ENCODE measurements around the gene BRINP1.

The BRINP1 gene

DNA sequence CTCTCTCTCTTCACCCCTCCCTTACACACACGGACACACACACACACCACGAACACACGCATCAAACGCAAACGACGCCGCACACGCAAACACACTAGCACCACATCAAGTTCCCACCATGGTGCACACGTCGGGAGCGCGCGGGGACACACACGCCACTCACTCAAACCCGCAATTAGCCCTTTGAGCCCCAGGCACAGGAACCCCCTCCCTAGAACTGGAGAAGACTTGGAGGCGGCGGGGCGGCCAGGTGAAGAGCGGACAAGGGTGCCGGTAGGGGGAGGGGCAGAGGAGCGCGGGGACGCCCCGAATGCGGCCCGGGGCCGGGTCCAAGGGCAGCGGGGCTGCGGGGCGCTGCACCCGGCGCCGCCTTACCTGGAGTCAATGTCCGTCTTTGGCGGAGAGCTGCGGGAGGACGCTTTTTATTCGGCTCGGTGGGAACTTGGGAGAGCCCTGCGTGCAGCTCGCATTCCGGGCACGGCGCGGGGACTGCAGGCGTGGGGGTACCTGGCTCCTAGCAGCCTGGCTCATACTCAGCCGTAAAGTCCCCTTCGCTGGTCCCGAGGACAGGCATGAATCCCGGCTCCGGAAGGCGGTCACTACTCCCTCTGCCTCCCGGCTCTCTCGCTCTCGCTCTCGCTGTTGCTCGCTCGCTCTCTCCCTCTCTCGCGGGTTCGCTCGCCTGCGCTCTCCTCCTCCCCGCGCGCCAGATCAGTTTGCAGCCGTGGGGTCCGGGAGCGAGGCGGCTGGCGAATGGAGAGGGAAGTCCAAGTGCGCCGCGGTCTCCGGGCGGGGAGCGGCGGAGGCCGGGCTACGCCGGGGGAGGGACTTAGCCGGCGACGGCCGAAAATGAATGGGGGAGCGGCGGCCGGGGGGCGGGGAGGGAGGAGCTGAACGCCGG is at the start of gene BRINP1:
TSS of gene BRINP1 (minus strand) at position 755 of the 901 bp plus-strand sequence. CDS start 56,080 bp downstream, outside the sequence.
- peak within 1 kb of the TSS; percentile 72 for H3K4me3 ChIP-seq (ENCODE audit: low read length)
- DNase-seq (ENCODE audit: low read depth) = no peak
- TF ChIP-seq CTCF (conservative IDR thresholded peaks at IDR 0.05; ENCODE audit: low read depth, low read length) = no peak

- no peak overlapping the region for H3K4me3 ChIP-seq (ENCODE audit: low read length)
- TF ChIP-seq CTCF (conservative IDR thresholded peaks at IDR 0.05; ENCODE audit: low read depth, low read length) = no peak
- no peak for DNase-seq (ENCODE audit: low read depth)
Measured at GRCh38 chr9:119418721-119419120, 49.5 kb upstream of the BRINP1 start.

GRCh38 chr9:119416793-119417192 is 47.6 kb upstream of the BRINP1 start:
- TF ChIP-seq CTCF (conservative IDR thresholded peaks at IDR 0.05; ENCODE audit: low read depth, low read length) = no peak
- DNase-seq (ENCODE audit: low read depth) = no peak
- H3K4me3 ChIP-seq (ENCODE audit: low read length) = no peak overlapping the region

DNA sequence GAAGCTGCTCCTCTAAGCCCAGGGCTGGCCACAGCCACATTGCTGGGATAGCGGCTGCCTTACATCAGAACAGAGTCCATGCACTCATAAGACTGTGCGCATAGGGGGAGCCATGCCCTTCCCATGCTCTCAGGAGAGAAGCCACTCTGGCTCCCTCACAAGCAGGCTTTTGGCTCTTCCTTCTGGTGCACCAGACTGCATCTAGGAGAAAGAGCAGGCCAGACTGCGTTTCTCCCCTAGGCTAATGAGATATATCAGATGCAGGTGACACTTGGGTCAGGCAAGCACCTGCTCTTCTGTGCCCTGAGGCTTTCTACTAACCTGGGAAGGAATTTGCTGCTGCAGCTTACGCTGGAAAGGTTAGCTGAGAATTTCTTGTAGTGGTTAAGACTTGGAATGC is 43.2 kb upstream of the BRINP1 start:
- H3K4me3 ChIP-seq (ENCODE audit: low read length) = no peak overlapping the region
- TF ChIP-seq CTCF (conservative IDR thresholded peaks at IDR 0.05; ENCODE audit: low read depth, low read length) = no peak
- no peak for DNase-seq (ENCODE audit: low read depth)

- no peak for TF ChIP-seq CTCF (conservative IDR thresholded peaks at IDR 0.05; ENCODE audit: low read depth, low read length)
- H3K4me3 ChIP-seq (ENCODE audit: low read length) = no peak overlapping the region
- DNase-seq (ENCODE audit: low read depth) = no peak
Measured at GRCh38 chr9:119409552-119409951, 40.3 kb upstream of the BRINP1 start.

GRCh38 chr9:119400606-119401005 is 31.4 kb upstream of the BRINP1 start:
- no peak for TF ChIP-seq CTCF (conservative IDR thresholded peaks at IDR 0.05; ENCODE audit: low read depth, low read length)
- no peak overlapping the region for H3K4me3 ChIP-seq (ENCODE audit: low read length)
- DNase-seq (ENCODE audit: low read depth) = no peak

GRCh38 chr9:119398350-119398749 is 29.1 kb upstream of the BRINP1 start:
- TF ChIP-seq CTCF (conservative IDR thresholded peaks at IDR 0.05; ENCODE audit: low read depth, low read length) = no peak
- H3K4me3 ChIP-seq (ENCODE audit: low read length) = no peak overlapping the region
- no peak for DNase-seq (ENCODE audit: low read depth)
